SK-N-MC (cell line): ENCODE data around the gene PNKD.

Experiments
- EZH2 ChIP-seq: fragments of 200-600 bp; sonication (generic); IDR thresholded peaks from one replicate; pipeline ENCODE4 v1.6.1; 2017; ENCODE audit warnings: antibody characterized with exemption
- FOXP2 ChIP-seq: optimal IDR thresholded peaks from 2 replicates; pipeline ENCODE3; 2011; ENCODE audit warnings: mild to moderate bottlenecking, moderate library complexity; ENCODE audit not compliant: insufficient read depth; ENCODE audit errors: extremely low read length, control extremely low read depth
- POLR2AphosphoS5 ChIP-seq: IDR thresholded peaks from 2 replicates; pipeline ENCODE4 v1.6.1; 2012; ENCODE audit warnings: mild to moderate bottlenecking, low read depth, low read length, borderline replicate concordance

DNA sequence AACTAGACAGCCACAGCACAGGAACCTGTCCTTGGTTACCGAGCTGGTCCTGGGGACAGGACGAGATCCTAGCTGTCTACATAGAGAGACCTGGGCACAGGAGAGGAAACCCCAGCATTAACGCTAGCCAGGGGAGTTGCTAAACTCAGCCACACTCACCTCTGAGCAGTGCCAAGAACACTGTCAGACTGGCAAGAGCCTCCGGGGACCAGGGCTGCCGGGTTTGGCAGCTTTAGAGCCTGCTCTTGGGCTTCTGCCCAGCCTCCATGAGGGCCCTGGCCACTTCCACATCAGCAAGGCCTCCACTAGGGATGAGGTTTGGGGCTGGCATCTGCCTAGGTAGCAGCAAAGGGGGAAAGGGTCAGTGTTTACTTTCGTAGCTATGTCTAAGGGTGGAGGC is 15.3 kb downstream of the PNKD start:
- TF ChIP-seq POLR2AphosphoS5 (no peak), EZH2 (no peak), FOXP2 (no peak)
